HUES6 (cell line): ENCODE data around the gene ZNRF3.

ENCODE experiments used
- H3K27ac ChIP-seq: 2 replicates; pipeline ENCODE4 v1.7.0; 2013; ENCODE audit warnings: low read depth, mild to moderate bottlenecking, low read length, inconsistent platforms
- H3K27me3 ChIP-seq: 2 replicates; pipeline ENCODE4 v1.6.1; 2013; ENCODE audit warnings: low read length; ENCODE audit not compliant: control insufficient read depth, insufficient read depth
- H3K36me3 ChIP-seq: 2 replicates; pipeline ENCODE4 v1.6.1; 2013; ENCODE audit warnings: low read length; ENCODE audit not compliant: control insufficient read depth, insufficient read depth
- H3K4me1 ChIP-seq: 2 replicates; pipeline ENCODE4 v1.6.1; 2013; ENCODE audit warnings: low read length; ENCODE audit not compliant: control insufficient read depth, insufficient read depth
- H3K4me3 ChIP-seq: 2 replicates; pipeline ENCODE4 v1.5.1; 2013; ENCODE audit warnings: low read depth, low read length
- H3K9ac ChIP-seq: one replicate; pipeline ENCODE4 v1.6.1; 2013; ENCODE audit warnings: mild to moderate bottlenecking, low read length
- H3K9me3 ChIP-seq: 2 replicates; pipeline ENCODE4 v1.6.1; 2013; ENCODE audit warnings: low read depth, low read length; ENCODE audit not compliant: control insufficient read depth, insufficient read depth

ZNRF3 gene

DNA sequence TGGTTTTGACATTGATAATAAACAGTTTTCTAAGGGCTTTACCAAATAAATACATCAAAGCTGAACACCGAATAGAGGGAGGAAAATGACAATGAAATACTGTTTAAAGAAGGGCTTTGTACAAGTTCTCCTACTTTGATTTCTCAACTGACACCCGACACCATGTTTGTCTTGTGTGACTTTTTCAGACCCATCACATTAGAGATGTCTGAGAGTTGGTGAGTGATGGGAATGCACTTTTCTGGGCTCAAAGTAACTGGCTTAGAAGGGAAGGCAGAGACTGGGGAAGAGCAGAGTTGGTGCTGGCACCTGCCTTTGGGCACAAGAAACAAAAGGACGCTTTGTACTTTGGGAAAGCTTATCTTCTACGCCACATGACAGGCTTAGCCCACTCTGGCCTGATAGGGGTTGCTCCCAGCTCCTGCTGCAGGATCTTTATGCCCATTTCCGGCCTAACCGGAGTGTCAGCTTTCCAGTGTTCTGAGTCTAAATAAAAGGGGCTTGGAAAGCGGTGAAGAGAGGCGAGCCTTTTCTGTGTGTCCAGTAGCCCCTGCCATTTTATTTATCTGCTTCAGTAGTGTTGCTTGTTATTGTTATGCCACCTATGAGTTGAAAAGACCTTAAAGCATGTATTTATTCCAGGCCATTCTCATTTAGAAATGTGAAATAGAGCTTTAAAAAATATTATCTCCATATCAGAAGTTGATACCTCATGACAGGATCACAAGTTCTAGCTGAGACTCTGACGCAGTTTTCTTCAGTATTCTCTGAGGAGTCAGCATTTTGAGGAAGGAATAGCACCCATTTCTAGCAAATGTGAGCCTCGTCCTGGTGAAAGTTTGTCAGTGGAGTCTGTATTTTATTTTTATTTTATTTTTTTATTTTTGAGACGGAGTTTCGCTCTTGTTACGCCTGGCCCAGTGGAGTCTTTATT lies 213.6 kb downstream of the ZNRF3 start:
- Histone ChIP-seq H3K9ac (no peak overlapping the region), H3K4me1 (peaks cover 22% of the 10 kb centered on the region)

GRCh38 chr22:29098296-29098695 lies 214.9 kb downstream of the ZNRF3 start:
- H3K27me3 ChIP-seq = no peaks in the 10 kb centered on the region
- H3K4me3 ChIP-seq = no peak overlapping the region
- peaks cover 23% of the 10 kb centered on the region for H3K4me1 ChIP-seq
- H3K9ac ChIP-seq = no peak overlapping the region
- H3K9me3 ChIP-seq = no peaks in the 10 kb centered on the region
- H3K27ac ChIP-seq = no peak overlapping the region
- H3K36me3 ChIP-seq = 0 out of 2 replicates have a peak, but pooled peaks cover 3% of the 10 kb centered on the region

More for the DNA sequence above, 213.6 kb downstream of the ZNRF3 start:
- H3K36me3 ChIP-seq = 0 out of 2 replicates have a peak, but pooled peaks cover 3% of the 10 kb centered on the region
- H3K9me3 ChIP-seq = no peaks in the 10 kb centered on the region
- no peak overlapping the region for H3K27ac ChIP-seq
- no peaks in the 10 kb centered on the region for H3K27me3 ChIP-seq
- H3K4me3 ChIP-seq = no peak overlapping the region

DNA sequence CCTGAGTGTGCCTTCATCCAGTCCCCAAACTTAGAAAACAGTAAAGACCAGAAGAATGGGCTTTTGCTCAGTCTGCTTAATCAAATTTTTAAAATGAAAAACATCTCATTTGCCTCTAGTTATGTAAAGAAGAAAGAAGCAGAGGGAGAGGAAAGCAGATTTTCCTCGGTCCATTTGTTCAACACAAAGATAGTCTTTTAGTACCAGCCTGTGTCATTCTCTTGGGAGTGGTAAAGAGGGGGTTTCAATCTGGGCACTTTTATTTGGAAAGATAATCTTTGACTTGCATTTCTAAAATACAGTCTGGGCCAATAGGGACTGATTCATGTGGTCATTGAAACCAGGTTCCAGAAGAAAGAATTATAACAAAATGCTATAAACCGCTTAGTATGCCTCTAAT lies 218.9 kb downstream of the ZNRF3 start:
- H3K36me3 ChIP-seq = 0 out of 2 replicates have a peak, but pooled peaks cover 3% of the 10 kb centered on the region
- no peak overlapping the region for H3K27ac ChIP-seq
- no peaks in the 10 kb centered on the region for H3K9me3 ChIP-seq
- H3K27me3 ChIP-seq = no peaks in the 10 kb centered on the region
- no peak overlapping the region for H3K4me3 ChIP-seq
- H3K4me1 ChIP-seq = peaks cover 14% of the 10 kb centered on the region
- no peak overlapping the region for H3K9ac ChIP-seq

DNA sequence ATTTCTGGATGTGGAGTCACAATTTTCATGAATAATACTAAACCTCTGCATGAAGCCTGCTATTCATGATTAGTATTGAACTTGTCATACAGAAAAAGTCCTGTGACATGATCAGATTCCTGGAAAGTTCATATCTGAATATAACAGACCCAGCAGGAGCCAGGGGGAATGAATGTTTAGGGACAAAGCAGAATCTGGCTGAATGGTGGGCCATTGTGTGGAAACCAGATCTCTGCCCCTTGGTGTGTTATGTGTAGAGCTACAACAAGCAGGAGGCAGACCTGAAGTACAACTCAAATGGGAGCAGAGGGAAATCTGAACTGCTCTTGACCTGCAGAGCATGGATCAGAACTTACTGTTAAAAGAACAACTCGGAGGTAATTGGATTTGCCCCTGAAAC lies 219.7 kb downstream of the ZNRF3 start:
- no peak overlapping the region for H3K4me3 ChIP-seq
- peaks cover 13% of the 10 kb centered on the region; the same call in 1 of the 2 replicates for H3K4me1 ChIP-seq
- H3K36me3 ChIP-seq = 0 out of 2 replicates have a peak, but pooled peaks cover 3% of the 10 kb centered on the region
- H3K9ac ChIP-seq = no peak overlapping the region
- no peaks in the 10 kb centered on the region for H3K9me3 ChIP-seq
- H3K27me3 ChIP-seq = no peaks in the 10 kb centered on the region
- no peak overlapping the region for H3K27ac ChIP-seq

DNA sequence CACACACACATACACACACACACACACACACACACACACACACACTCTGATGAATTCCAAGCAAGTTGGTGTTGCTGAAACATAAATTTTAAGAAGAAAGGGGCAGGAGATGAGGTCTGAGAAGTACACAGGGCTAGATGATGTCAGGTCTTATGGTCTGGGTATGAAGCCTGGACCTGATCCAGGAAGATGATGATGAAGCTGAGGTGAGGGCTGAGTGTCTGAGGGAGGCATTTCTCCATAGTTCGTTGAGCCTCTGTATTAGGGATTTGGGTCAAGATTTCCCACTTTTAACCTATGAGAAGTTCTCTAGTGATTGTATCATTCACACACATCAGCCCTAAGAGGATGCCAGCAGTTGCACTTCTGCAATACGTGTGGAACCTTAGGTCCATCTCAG lies 222.1 kb downstream of the ZNRF3 start:
- Histone ChIP-seq H3K4me3 (no peak overlapping the region), H3K27me3 (no peaks in the 10 kb centered on the region), H3K9ac (no peak overlapping the region), H3K4me1 (peaks cover 4% of the 10 kb centered on the region; the same call in 1 of the 2 replicates), H3K27ac (no peak overlapping the region), H3K36me3 (no peaks in the 10 kb centered on the region), H3K9me3 (no peaks in the 10 kb centered on the region)

- Histone ChIP-seq H3K4me3 (no peak overlapping the region), H3K9ac (no peak overlapping the region), H3K4me1 (peaks cover 4% of the 10 kb centered on the region; the same call in 1 of the 2 replicates), H3K36me3 (no peaks in the 10 kb centered on the region), H3K9me3 (no peaks in the 10 kb centered on the region), H3K27me3 (no peaks in the 10 kb centered on the region), H3K27ac (no peak overlapping the region)
Measured at GRCh38 chr22:29106839-29107238, 223.5 kb downstream of the ZNRF3 start.
